Lower lobe of right lung (tissue), 2 donors: ENCODE results near the gene CFAP70. TPM values are rescaled to one million over a fixed set of nuclear protein-coding genes. Genes with fewer than 3 reads are reported as not detected.
A peak's percentile ranks its signal among the peaks of the same experiment; 100 is the strongest.

Experiments used
- ATAC-seq, 2 donors: fragments of 200-7000 bp; cut with Tn5 transposase; one replicate each; pipeline ENCODE4 v1.9.1; 2020 to 2022; ENCODE audit warnings: mild to moderate bottlenecking in 2 of 2, moderate library complexity in 2 of 2
- DNase-seq: peaks from one replicate; pipeline ENCODE4 v3.0.0-alpha.2; 2020
- H3K27ac ChIP-seq: fragments of 200-600 bp; one replicate; pipeline ENCODE4 v1.8.0; 2022
- H3K27me3 ChIP-seq: fragments of 200-600 bp; one replicate; pipeline ENCODE4 v1.8.0; 2022; ENCODE audit warnings: low read depth
- H3K36me3 ChIP-seq: fragments of 200-600 bp; one replicate; pipeline ENCODE4 v1.8.0; 2022; ENCODE audit warnings: mild to moderate bottlenecking
- H3K4me1 ChIP-seq: fragments of 200-600 bp; one replicate; pipeline ENCODE4 v1.8.0; 2022
- H3K4me3 ChIP-seq: fragments of 200-600 bp; one replicate; pipeline ENCODE4 v1.8.0; 2022; ENCODE audit warnings: mild to moderate bottlenecking
- H3K9me3 ChIP-seq: fragments of 200-600 bp; one replicate; pipeline ENCODE4 v1.8.0; 2022
- intact Hi-C: fragments of 100-400 bp; cut with DNase I; formaldehyde crosslinking; loops from one replicate; pipeline ENCODE4 v1.11.0; 2022
- total RNA-seq: library from RNA; stranded (reverse); fragmentation: NEBNext Ultra II Directional; extraction: Animal tissue kit (Norgen Biotek cat#: 25700); gene quantifications from one replicate; pipeline ENCODE4 v1.2.1, GENCODE V29; 2021
- TF ChIP-seq, protein P1 (sequence below): fragments of 200-600 bp; IDR thresholded peaks from one replicate; pipeline ENCODE4 v1.8.0; 2022; ENCODE audit warnings: antibody characterized with exemption, mild to moderate bottlenecking
- donor health status: DM: no; HTN: yes; CAD: no; lungs with severe emphysema.

Gene CFAP70
- total RNA-seq, 1 donor from 2014 or later, result 11.3 TPM

DNA sequence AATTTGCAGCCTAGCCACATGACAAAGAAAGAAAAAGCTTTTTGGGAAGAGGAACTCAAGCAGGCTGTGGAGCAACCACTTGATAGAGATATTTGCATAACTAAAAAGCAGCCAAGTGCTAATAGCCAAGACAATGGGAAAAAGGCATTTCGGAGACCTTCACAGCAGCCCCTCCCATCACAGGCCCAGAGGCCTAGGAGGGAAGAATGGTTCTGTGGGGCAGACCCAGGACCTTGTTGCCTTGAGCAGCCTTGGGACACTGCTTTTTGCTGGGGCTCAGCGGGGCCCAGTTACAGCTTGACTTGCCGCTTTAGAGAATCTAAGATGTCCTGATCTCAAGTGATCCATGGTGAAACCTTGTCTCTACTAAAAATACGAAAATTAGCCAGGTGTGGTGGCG is 152.3 kb downstream of the CFAP70 start:
- DNase-seq (no peak), ATAC-seq (no peak)
- no peak overlapping the region for H3K27ac ChIP-seq
- intact Hi-C loops, result no loop called here
- H3K27me3 ChIP-seq, result no peaks in the 10 kb centered on the region
- no peaks in the 10 kb centered on the region for H3K9me3 ChIP-seq
- TF ChIP-seq, protein P1, sequence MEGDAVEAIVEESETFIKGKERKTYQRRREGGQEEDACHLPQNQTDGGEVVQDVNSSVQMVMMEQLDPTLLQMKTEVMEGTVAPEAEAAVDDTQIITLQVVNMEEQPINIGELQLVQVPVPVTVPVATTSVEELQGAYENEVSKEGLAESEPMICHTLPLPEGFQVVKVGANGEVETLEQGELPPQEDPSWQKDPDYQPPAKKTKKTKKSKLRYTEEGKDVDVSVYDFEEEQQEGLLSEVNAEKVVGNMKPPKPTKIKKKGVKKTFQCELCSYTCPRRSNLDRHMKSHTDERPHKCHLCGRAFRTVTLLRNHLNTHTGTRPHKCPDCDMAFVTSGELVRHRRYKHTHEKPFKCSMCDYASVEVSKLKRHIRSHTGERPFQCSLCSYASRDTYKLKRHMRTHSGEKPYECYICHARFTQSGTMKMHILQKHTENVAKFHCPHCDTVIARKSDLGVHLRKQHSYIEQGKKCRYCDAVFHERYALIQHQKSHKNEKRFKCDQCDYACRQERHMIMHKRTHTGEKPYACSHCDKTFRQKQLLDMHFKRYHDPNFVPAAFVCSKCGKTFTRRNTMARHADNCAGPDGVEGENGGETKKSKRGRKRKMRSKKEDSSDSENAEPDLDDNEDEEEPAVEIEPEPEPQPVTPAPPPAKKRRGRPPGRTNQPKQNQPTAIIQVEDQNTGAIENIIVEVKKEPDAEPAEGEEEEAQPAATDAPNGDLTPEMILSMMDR, result no peak
- H3K4me3 ChIP-seq, result no peak overlapping the region
- H3K36me3 ChIP-seq, result peaks cover 16% of the 10 kb centered on the region
- no peaks in the 10 kb centered on the region for H3K4me1 ChIP-seq

GRCh38 chr10:73205890-73206289 is 152.8 kb downstream of the CFAP70 start:
- ATAC-seq, result peak; percentile 46 to 51
- no peak for DNase-seq
- Histone ChIP-seq H3K27me3 (no peaks in the 10 kb centered on the region), H3K4me1 (no peaks in the 10 kb centered on the region), H3K9me3 (no peaks in the 10 kb centered on the region), H3K36me3 (peaks cover 15% of the 10 kb centered on the region), H3K27ac (no peak overlapping the region), H3K4me3 (no peak overlapping the region)
- TF ChIP-seq, protein P1, result no peak
- intact Hi-C loops, result no loop called here

GRCh38 chr10:73205081-73205480 is 153.6 kb downstream of the CFAP70 start:
- Histone ChIP-seq H3K27me3 (no peaks in the 10 kb centered on the region), H3K4me3 (no peak overlapping the region), H3K36me3 (peaks cover 12% of the 10 kb centered on the region), H3K4me1 (no peaks in the 10 kb centered on the region), H3K27ac (no peak overlapping the region), H3K9me3 (no peaks in the 10 kb centered on the region)
- ATAC-seq (no peak), DNase-seq (no peak)
- intact Hi-C loops, result no loop called here
- TF ChIP-seq, protein P1, result no peak

Other genes starting within 250 kb of the CFAP70 start
- 2.8 TPM for gene NUDT13, start 248.4 kb downstream of the CFAP70 start, total RNA-seq
- gene ECD, start 190.9 kb downstream of the CFAP70 start, total RNA-seq, result 26.3 TPM
- gene FAM149B1, start 190.7 kb downstream of the CFAP70 start, total RNA-seq, result 23.5 TPM
- gene DNAJC9, start 111.6 kb downstream of the CFAP70 start, total RNA-seq, result 13.9 TPM
- 55.9 TPM for gene MRPS16, start 106.2 kb downstream of the CFAP70 start, total RNA-seq
- 93.5 TPM for gene ANXA7, start 55.2 kb upstream of the CFAP70 start, total RNA-seq
- 2.7 TPM for gene MSS51, start 74.7 kb upstream of the CFAP70 start, total RNA-seq
- gene PPP3CB, start 137.2 kb upstream of the CFAP70 start, total RNA-seq, result 41.3 TPM
- 97.4 TPM for gene USP54, start 232.5 kb upstream of the CFAP70 start, total RNA-seq